Measurements from ENCODE around the gene NUP93. TPM values are rescaled to one million over a fixed set of nuclear protein-coding genes. Genes with fewer than 3 reads are reported as not detected.

Gene NUP93
- total RNA-seq, 1 donor from 2014 or later, result 81.7 TPM

- Mint-ChIP-seq H3K27me3 (ENCODE audit: unreplicated experiment) (no peaks in the 10 kb centered on the region), H3K9me3 (ENCODE audit: unreplicated experiment) (no peaks in the 10 kb centered on the region), H3K4me1 (ENCODE audit: unreplicated experiment) (no peaks in the 10 kb centered on the region), H3K4me3 (ENCODE audit: unreplicated experiment) (no peak overlapping the region), H3K27ac (ENCODE audit: unreplicated experiment) (no peak overlapping the region), H3K36me3 (ENCODE audit: unreplicated experiment) (no peaks in the 10 kb centered on the region)
- DNase-seq (ENCODE audit: extremely low spot score, unreplicated experiment), result no peak
- no peak for TF ChIP-seq CTCF (IDR thresholded peaks at IDR 0.05)
Observed at GRCh38 chr16:56885446-56886162, 155.7 kb downstream of the NUP93 start.

DNA sequence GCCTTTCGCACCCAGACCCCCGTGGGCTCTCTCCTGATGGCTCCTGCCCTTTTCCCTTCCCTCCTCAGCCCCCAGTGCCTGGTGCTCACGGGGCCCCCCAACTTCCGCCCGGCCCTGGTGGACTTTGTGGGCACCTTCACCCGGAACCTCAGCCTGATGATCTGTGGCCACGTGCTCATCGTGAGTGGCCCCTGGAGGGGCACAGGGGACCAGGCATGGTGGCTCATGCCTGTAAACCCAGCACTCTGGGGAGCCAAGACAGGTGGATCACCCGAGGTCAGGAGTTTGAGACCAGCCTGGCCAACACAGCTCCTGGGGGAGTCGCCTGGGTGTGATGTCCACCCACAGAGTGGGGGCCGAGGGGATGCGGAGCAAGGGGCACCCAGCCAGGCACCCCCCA lies 156.4 kb downstream of the NUP93 start:
- H3K4me1 Mint-ChIP-seq (ENCODE audit: unreplicated experiment), result no peaks in the 10 kb centered on the region
- H3K9me3 Mint-ChIP-seq (ENCODE audit: unreplicated experiment), result no peaks in the 10 kb centered on the region
- DNase-seq (ENCODE audit: extremely low spot score, unreplicated experiment), result no peak
- H3K36me3 Mint-ChIP-seq (ENCODE audit: unreplicated experiment), result no peaks in the 10 kb centered on the region
- no peak overlapping the region for H3K27ac Mint-ChIP-seq (ENCODE audit: unreplicated experiment)
- no peaks in the 10 kb centered on the region for H3K27me3 Mint-ChIP-seq (ENCODE audit: unreplicated experiment)
- H3K4me3 Mint-ChIP-seq (ENCODE audit: unreplicated experiment), result no peak overlapping the region
- no peak for TF ChIP-seq CTCF (IDR thresholded peaks at IDR 0.05)

- H3K4me3 Mint-ChIP-seq (ENCODE audit: unreplicated experiment), result no peak overlapping the region
- TF ChIP-seq CTCF (IDR thresholded peaks at IDR 0.05), result no peak
- H3K27ac Mint-ChIP-seq (ENCODE audit: unreplicated experiment), result no peak overlapping the region
- no peaks in the 10 kb centered on the region for H3K36me3 Mint-ChIP-seq (ENCODE audit: unreplicated experiment)
- no peaks in the 10 kb centered on the region for H3K27me3 Mint-ChIP-seq (ENCODE audit: unreplicated experiment)
- no peaks in the 10 kb centered on the region for H3K9me3 Mint-ChIP-seq (ENCODE audit: unreplicated experiment)
- H3K4me1 Mint-ChIP-seq (ENCODE audit: unreplicated experiment), result no peaks in the 10 kb centered on the region
- no peak for DNase-seq (ENCODE audit: extremely low spot score, unreplicated experiment)
Observed at GRCh38 chr16:56886826-56887225, 156.9 kb downstream of the NUP93 start.

GRCh38 chr16:56888806-56889205 lies 158.9 kb downstream of the NUP93 start:
- Mint-ChIP-seq H3K4me1 (ENCODE audit: unreplicated experiment) (no peaks in the 10 kb centered on the region), H3K27ac (ENCODE audit: unreplicated experiment) (no peak overlapping the region), H3K36me3 (ENCODE audit: unreplicated experiment) (no peaks in the 10 kb centered on the region), H3K4me3 (ENCODE audit: unreplicated experiment) (no peak overlapping the region), H3K9me3 (ENCODE audit: unreplicated experiment) (no peaks in the 10 kb centered on the region), H3K27me3 (ENCODE audit: unreplicated experiment) (no peaks in the 10 kb centered on the region)
- no peak for DNase-seq (ENCODE audit: extremely low spot score, unreplicated experiment)
- TF ChIP-seq CTCF (IDR thresholded peaks at IDR 0.05), result no peak

DNA sequence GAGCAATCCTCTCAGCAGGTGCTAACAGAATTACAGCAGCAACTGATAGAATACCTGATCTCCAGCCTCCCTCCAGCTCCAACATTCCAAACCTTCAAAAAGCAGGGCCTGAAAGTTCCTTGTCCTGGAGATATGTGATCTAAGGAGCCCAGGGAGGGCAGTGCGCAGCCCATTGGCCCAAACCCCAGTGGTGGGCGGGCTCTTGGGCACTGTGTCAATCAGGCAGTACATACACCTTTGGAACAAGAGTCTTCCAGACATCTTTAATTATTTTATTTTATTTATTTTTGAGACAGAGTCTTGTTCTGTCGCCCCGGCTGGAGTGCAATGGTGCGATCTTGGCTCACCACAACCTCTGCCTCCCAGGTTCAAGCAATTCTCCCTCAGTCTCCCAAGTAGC lies 159.3 kb downstream of the NUP93 start:
- no peaks in the 10 kb centered on the region for H3K27me3 Mint-ChIP-seq (ENCODE audit: unreplicated experiment)
- TF ChIP-seq CTCF (IDR thresholded peaks at IDR 0.05), result no peak
- H3K4me3 Mint-ChIP-seq (ENCODE audit: unreplicated experiment), result no peak overlapping the region
- no peak for DNase-seq (ENCODE audit: extremely low spot score, unreplicated experiment)
- H3K4me1 Mint-ChIP-seq (ENCODE audit: unreplicated experiment), result no peaks in the 10 kb centered on the region
- no peaks in the 10 kb centered on the region for H3K9me3 Mint-ChIP-seq (ENCODE audit: unreplicated experiment)
- H3K36me3 Mint-ChIP-seq (ENCODE audit: unreplicated experiment), result no peaks in the 10 kb centered on the region
- H3K27ac Mint-ChIP-seq (ENCODE audit: unreplicated experiment), result no peak overlapping the region
